HUDEP-2 (cell line): ENCODE results near the gene TMEM167A.

Source experiments
- DNase-seq, 76 experiments: peaks; one replicate each; lab custom pipeline; 2025; ENCODE audit not compliant: unreplicated experiment in 76 of 76; lab: John Stamatoyannopoulos, UW

TMEM167A gene

GRCh38 chr5:83036991-83037575 is 40.1 kb downstream of the TMEM167A start:
- DNase-seq, result no peak

- DNase-seq, result no peak
Measured at GRCh38 chr5:83035373-83036100, 41.7 kb downstream of the TMEM167A start.

- no peak for DNase-seq
Measured at GRCh38 chr5:83034528-83035207, 42.5 kb downstream of the TMEM167A start.

- DNase-seq, result no peak
Measured at GRCh38 chr5:83034036-83034435, 43.2 kb downstream of the TMEM167A start.

GRCh38 chr5:83031381-83031780 is 45.8 kb downstream of the TMEM167A start:
- no peak for DNase-seq

GRCh38 chr5:83029912-83030311 is 47.3 kb downstream of the TMEM167A start:
- DNase-seq, result no peak

GRCh38 chr5:83026930-83027687 is 50.1 kb downstream of the TMEM167A start:
- no peak for DNase-seq

GRCh38 chr5:83026516-83026915 is 50.7 kb downstream of the TMEM167A start:
- DNase-seq, result no peak

- DNase-seq, result peak in 7 of 76 experiments; percentile 0 to 19 (median 6)
Measured at GRCh38 chr5:83025690-83026478, 51.3 kb downstream of the TMEM167A start.

- no peak for DNase-seq
Measured at GRCh38 chr5:83022334-83022733, 54.9 kb downstream of the TMEM167A start.

GRCh38 chr5:83015676-83016075 is 61.5 kb downstream of the TMEM167A start:
- no peak for DNase-seq

GRCh38 chr5:83011985-83012384 is 65.2 kb downstream of the TMEM167A start:
- no peak for DNase-seq

- no peak for DNase-seq
Measured at GRCh38 chr5:83009408-83009807, 67.8 kb downstream of the TMEM167A start.

GRCh38 chr5:83007755-83008154 is 69.4 kb downstream of the TMEM167A start:
- DNase-seq, result no peak

- no peak for DNase-seq
Measured at GRCh38 chr5:83006683-83007283, 70.4 kb downstream of the TMEM167A start.

GRCh38 chr5:83003791-83004190 is 73.4 kb downstream of the TMEM167A start:
- DNase-seq, result no peak
